GM18498 (cell line): ENCODE results near the gene PRKCH.
A peak's percentile ranks its signal among the peaks of the same experiment; 100 is the strongest.
"Not testable (repeated sequence)": the region's sequence is repeated elsewhere in the genome, so short reads cannot be mapped to it uniquely, and the experiment has no call there.

Experiments
- ATAC-seq: cut with Tn5 transposase; IDR thresholded peaks from one replicate; pipeline ENCODE4 v1.9.1; 2021; ENCODE audit warnings: mild to moderate bottlenecking, moderate library complexity; ENCODE audit not compliant: unreplicated experiment

PRKCH gene

GRCh38 chr14:61451891-61452400, 130.6 kb downstream of the PRKCH start:
- ATAC-seq = no peak

DNA sequence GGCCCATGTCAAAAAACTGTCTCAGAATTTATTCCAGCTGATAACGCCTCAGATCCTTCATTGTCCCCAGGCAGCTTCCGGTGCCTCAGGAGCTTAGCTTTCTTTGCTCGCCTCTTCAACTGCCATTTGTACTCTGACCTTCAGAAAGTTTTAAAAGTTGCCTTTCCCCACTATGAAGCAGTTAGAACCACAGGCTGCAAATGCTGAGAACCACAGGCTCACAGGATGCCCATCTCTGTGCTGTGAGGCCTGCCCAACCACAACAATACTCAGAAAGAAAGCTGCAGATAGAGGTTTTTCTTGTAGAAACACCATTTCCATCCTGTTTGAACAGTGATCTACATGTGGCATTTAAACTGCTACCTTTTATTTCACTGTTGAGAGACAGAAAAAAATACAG, 131.1 kb downstream of the PRKCH start:
- ATAC-seq = no peak

DNA sequence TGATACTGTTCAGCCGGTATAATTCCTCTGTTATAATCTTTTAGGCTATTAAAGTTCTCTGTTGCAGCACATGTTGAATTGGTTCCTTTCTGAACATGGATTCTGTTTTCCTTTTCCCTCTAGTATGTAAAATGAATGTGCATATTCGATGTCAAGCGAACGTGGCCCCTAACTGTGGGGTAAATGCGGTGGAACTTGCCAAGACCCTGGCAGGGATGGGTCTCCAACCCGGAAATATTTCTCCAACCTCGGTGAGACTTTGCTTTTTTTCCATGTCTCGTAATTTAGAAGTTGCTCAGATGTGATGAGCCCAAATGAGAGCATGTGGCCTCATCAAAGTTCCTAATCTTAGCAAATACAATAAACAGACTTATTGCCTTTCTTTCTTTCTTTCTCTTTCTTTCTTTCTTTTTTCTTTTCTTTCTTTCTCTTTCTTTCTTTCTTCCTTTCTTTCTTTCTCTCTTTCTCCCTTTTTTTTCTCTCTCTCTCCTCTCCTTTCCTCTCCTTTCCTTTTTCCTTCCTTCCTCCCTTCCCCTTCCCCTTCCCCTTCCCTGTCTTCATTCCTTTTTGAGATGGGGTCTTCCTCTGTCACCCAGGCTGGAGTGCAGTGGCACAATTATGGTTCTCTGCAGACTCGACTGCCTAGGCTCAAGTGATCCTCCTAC, 131.9 kb downstream of the PRKCH start:
- ATAC-seq = no peak

DNA sequence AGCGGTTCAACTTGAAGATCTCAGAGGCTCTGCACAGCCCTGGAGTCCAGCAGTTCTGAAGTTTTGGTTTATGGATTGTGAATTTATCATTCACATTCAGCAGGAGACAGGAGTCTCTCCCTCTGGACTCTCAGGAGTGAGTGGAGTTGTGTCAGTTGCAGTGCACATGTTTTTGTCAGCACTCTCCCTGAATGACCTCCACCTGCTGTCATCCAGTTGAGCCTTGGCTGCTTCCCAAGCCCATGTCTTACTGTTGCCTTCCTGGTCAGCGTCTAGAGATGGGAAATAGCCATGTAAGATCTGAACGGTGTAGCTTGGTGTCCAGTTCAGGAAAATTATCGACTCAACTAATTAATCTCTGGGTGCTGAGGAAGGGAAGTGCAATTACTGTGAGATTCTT, 133.2 kb downstream of the PRKCH start:
- ATAC-seq = no peak

DNA sequence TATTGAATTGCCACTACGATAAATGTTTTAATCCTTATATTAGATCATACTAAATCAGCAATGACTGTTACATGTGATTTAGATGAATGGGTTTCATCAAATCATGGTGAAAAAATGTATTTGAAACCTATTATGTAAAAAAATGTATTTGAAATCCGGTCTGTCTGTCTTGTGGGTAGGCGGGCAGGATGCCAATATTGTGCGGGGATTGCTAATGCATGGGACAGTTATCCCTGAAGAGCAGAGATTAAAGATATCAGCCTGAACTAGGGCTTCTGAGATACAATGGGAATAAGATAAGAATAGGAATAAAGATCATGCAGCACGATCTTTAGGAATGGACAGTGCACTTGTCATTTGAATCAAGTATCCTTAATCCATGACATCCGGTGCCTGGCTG, 134.0 kb downstream of the PRKCH start:
- ATAC-seq = no peak

DNA sequence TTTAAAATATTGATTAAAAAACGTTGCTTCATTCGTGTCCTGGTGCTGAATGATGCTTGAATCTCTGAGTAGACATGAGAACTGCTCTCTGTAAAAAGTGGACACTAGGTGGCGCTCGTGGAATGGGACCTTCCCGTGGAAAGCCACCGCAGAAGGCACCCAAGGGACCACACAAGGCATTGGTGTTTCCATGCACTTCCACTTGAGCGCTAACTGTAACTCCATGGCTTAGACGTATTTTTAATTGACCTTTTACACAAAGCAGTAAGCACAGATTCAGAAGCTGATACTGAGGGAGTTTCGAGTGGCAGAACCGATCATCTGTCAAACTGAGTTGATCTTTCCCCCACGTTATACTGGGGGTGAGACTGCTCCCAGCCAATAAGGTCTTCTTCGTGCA, 135.3 kb downstream of the PRKCH start:
- ATAC-seq = no peak

DNA sequence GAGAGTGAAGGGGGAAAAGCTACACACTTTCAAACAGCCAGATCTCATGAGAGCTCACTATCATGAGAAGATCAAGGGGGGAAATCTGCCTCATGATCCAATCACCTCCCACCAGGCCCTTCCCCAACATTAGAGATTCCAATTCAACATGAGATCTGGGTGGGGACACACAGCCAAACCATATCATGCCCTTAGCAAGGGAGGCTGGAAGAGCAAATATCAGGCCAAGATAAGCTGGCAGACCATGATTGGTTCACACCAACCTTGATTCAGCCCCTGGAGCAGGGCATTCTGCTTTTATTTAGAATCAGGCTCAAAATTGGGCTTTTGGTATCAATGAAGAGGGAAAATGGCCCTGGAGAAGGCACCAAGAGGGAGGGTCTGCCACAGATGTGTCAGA, 137.4 kb downstream of the PRKCH start:
- ATAC-seq = no peak

DNA sequence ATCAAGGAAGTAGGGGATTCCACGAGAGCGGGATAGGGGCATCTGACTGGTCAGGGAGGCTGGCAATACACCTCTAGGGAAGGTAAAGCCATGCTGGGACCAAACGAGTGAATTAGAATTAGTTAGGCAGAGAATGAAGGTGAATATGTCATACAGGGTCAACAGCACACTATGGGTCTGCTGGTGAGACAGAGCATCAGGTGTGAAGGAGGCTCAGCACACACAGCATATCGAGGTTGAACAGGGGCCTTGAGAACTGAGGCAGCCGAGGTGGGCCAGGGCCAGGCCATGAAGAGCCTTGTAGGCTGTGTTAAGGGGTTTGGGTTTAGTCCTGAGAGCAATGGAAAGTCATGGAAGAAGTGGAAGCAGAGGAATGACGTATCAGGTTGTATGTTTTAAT, 137.8 kb downstream of the PRKCH start:
- no peak for ATAC-seq

- no peak for ATAC-seq
Observed at GRCh38 chr14:61460063-61460462, 138.7 kb downstream of the PRKCH start.

- ATAC-seq = no peak
Observed at GRCh38 chr14:61460718-61461611, 139.6 kb downstream of the PRKCH start.

- peak; percentile 60 for ATAC-seq
Observed at GRCh38 chr14:61461808-61462275, 140.5 kb downstream of the PRKCH start.

GRCh38 chr14:61462566-61463193, 141.3 kb downstream of the PRKCH start:
- no peak for ATAC-seq

DNA sequence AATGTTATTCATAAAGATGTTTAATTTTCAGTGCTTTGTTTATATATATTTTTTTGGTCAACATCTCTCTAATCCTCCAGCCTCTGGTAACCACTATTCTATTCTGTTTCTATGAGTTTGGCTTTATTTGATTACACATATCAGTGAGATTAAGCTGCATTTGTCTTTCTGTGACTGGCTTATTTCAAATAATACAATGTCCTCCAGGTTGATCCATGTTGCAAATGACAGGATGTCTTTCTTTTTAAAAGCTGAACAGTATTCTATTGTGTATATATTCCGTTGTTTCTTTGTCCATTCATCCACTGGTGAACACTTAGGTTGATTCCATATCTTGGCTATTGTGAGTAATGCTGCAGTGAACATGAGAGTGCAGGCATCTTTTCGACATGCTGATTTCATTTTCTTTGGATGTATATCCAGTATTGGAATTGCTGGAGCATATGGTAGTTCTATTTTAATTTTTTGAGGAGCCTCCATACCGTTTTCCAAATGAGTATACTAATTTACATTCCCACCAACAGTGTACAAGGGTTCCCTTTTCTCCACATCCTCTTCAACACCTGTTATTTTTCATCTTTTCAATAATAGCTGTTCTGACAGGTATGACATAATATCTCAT, 142.4 kb downstream of the PRKCH start:
- ATAC-seq = no peak

- ATAC-seq = not testable (repeated sequence)
Observed at GRCh38 chr14:61464539-61465320, 143.4 kb downstream of the PRKCH start.

GRCh38 chr14:61466249-61466904, 145.0 kb downstream of the PRKCH start:
- no peak for ATAC-seq

GRCh38 chr14:61466905-61467280, 145.5 kb downstream of the PRKCH start:
- no peak for ATAC-seq

GRCh38 chr14:61467296-61467695, 145.9 kb downstream of the PRKCH start:
- ATAC-seq = no peak

GRCh38 chr14:61468063-61468825, 146.9 kb downstream of the PRKCH start:
- ATAC-seq = no peak

GRCh38 chr14:61469781-61470180, 148.4 kb downstream of the PRKCH start:
- no peak for ATAC-seq
